Measurements from ENCODE around the gene DOCK6.
"Not testable (repeated sequence)": the region's sequence is repeated elsewhere in the genome, so short reads cannot be mapped to it uniquely, and the experiment has no call there.

Gene DOCK6

GRCh38 chr19:11165486-11166030 lies 96.8 kb downstream of the DOCK6 start:
- DNase-seq: no peak
- no peak overlapping the region for H3K4me3 Mint-ChIP-seq
- H3K27me3 Mint-ChIP-seq: peaks cover 27% of the 10 kb centered on the region
- H3K27ac Mint-ChIP-seq: no peak overlapping the region
- CTCF ChIA-PET: no interaction called here
- no peaks in the 10 kb centered on the region for H3K36me3 Mint-ChIP-seq
- no peaks in the 10 kb centered on the region for H3K9me3 Mint-ChIP-seq
- no peaks in the 10 kb centered on the region for H3K4me1 Mint-ChIP-seq

GRCh38 chr19:11164879-11165406 lies 97.4 kb downstream of the DOCK6 start:
- H3K4me1 Mint-ChIP-seq: no peaks in the 10 kb centered on the region
- DNase-seq: no peak
- no peak overlapping the region for H3K27ac Mint-ChIP-seq
- CTCF ChIA-PET: no interaction called here
- no peaks in the 10 kb centered on the region for H3K9me3 Mint-ChIP-seq
- peaks cover 31% of the 10 kb centered on the region for H3K27me3 Mint-ChIP-seq
- no peak overlapping the region for H3K4me3 Mint-ChIP-seq
- no peaks in the 10 kb centered on the region for H3K36me3 Mint-ChIP-seq

GRCh38 chr19:11164296-11164695 lies 98.0 kb downstream of the DOCK6 start:
- Mint-ChIP-seq H3K36me3 (no peaks in the 10 kb centered on the region), H3K27ac (no peak overlapping the region), H3K9me3 (no peaks in the 10 kb centered on the region), H3K4me1 (no peaks in the 10 kb centered on the region), H3K4me3 (no peak overlapping the region), H3K27me3 (peaks cover 36% of the 10 kb centered on the region)
- DNase-seq: no peak
- CTCF ChIA-PET: no interaction called here

- CTCF ChIA-PET, H3K9me3 Mint-ChIP-seq, H3K36me3 Mint-ChIP-seq, H3K4me3 Mint-ChIP-seq, DNase-seq, H3K27ac Mint-ChIP-seq: not testable (repeated sequence)
- peaks cover 16% of the 10 kb centered on the region for H3K4me1 Mint-ChIP-seq
- H3K27me3 Mint-ChIP-seq: peaks cover 35% of the 10 kb centered on the region
Measured at GRCh38 chr19:11160440-11160768, 101.9 kb downstream of the DOCK6 start.

GRCh38 chr19:11159598-11160439 lies 102.5 kb downstream of the DOCK6 start:
- H3K4me3 Mint-ChIP-seq: no peak overlapping the region
- DNase-seq: no peak
- peaks cover 2% of the 10 kb centered on the region for H3K36me3 Mint-ChIP-seq
- H3K4me1 Mint-ChIP-seq: peaks cover 18% of the 10 kb centered on the region
- no peak overlapping the region for H3K27ac Mint-ChIP-seq
- no peaks in the 10 kb centered on the region for H3K9me3 Mint-ChIP-seq
- CTCF ChIA-PET: no interaction called here
- peaks cover 31% of the 10 kb centered on the region for H3K27me3 Mint-ChIP-seq

- H3K4me3 Mint-ChIP-seq: peak within 1 kb of the TSS; percentile 91
- DNase-seq: peak; percentile 97
- peak within 1 kb of the TSS; percentile 94 for H3K27ac Mint-ChIP-seq
- CTCF ChIA-PET: interaction anchor here (0.9 to 2.2 kb wide), 3 partner anchors 15 to 30 kb away, joined by 3 to 8 read pairs (median 7); no protein-coding TSS in a partner anchor
- peaks cover 42% of the 10 kb centered on the region for H3K4me1 Mint-ChIP-seq
- peaks cover 18% of the 10 kb centered on the region for H3K36me3 Mint-ChIP-seq
- peaks cover 21% of the 10 kb centered on the region for H3K27me3 Mint-ChIP-seq
- H3K9me3 Mint-ChIP-seq: no peaks in the 10 kb centered on the region
Measured at GRCh38 chr19:11155373-11156120, 106.8 kb downstream of the DOCK6 start, which contains the start of gene SPC24. Gene SPC24 (minus strand): TSS chr19:11155782. CDS start chr19:11155776, 6 bp downstream.

- Mint-ChIP-seq H3K27me3 (peaks cover 16% of the 10 kb centered on the region), H3K9me3 (no peaks in the 10 kb centered on the region), H3K36me3 (peaks cover 18% of the 10 kb centered on the region), H3K27ac (peak overlapping the region; percentile 78), H3K4me3 (peak overlapping the region; percentile 91), H3K4me1 (peaks cover 42% of the 10 kb centered on the region)
- CTCF ChIA-PET: interaction anchor here (0.9 to 2.2 kb wide), 3 partner anchors 14 to 29 kb away, joined by 3 to 8 read pairs (median 7); no protein-coding TSS in a partner anchor
- no peak for DNase-seq
Measured at GRCh38 chr19:11154683-11155047, 107.7 kb downstream of the DOCK6 start.

GRCh38 chr19:11152318-11153062 lies 109.8 kb downstream of the DOCK6 start:
- Mint-ChIP-seq H3K4me1 (peaks cover 42% of the 10 kb centered on the region), H3K27ac (peak overlapping the region; percentile 55), H3K36me3 (peaks cover 30% of the 10 kb centered on the region), H3K9me3 (no peaks in the 10 kb centered on the region), H3K4me3 (no peak overlapping the region), H3K27me3 (no peaks in the 10 kb centered on the region)
- no peak for DNase-seq
- CTCF ChIA-PET: interaction anchor here (0.6 kb wide), 2 partner anchors 20 to 35 kb away, joined by 3 read pairs; no protein-coding TSS in a partner anchor

GRCh38 chr19:11151181-11151580 lies 111.1 kb downstream of the DOCK6 start:
- H3K36me3 Mint-ChIP-seq: peaks cover 40% of the 10 kb centered on the region
- no peaks in the 10 kb centered on the region for H3K9me3 Mint-ChIP-seq
- H3K4me3 Mint-ChIP-seq: no peak overlapping the region
- no peaks in the 10 kb centered on the region for H3K27me3 Mint-ChIP-seq
- H3K4me1 Mint-ChIP-seq: peaks cover 34% of the 10 kb centered on the region
- no peak for DNase-seq
- CTCF ChIA-PET: no interaction called here
- H3K27ac Mint-ChIP-seq: peak overlapping the region; percentile 55

All from activated naive CD4-positive, alpha-beta T cell treated with anti-CD3 and anti-CD28 coated beads, Interleukin-2, amount 10 ng/mL, durations not matched to agents 7 days and 5 days (primary cell).